Measurements from ENCODE around the gene UPF3A.

DNA sequence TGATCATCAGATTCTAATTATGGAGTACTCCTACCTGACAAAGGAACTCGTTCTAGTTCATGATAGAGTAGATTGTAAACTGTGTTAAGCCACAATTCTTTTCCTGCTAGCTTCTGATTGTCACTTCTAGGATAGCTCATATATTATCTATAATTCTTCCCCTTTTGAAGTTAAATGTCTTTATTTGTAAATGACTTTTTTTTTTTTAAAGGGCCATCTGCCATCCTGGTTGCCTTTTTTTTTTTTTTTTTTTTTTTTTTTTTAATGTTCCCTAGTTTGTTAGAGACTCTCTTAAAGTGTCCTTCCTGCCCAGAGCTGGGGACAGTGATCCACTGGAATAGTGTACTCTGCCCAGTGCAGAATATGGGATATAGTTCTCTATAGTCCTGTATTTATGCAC, 37.2 kb downstream of the UPF3A start:
- TF ChIP-seq RARB (CRISPR knock-in tag; IDR thresholded peaks at IDR 0.05) (no peak), ZFP30 (CRISPR knock-in tag; IDR thresholded peaks at IDR 0.05) (no peak), CSDC2 (CRISPR knock-in tag; IDR thresholded peaks at IDR 0.05) (no peak), OSR1 (CRISPR knock-in tag; IDR thresholded peaks at IDR 0.05) (no peak)
- TF ChIP-seq, protein P1, sequence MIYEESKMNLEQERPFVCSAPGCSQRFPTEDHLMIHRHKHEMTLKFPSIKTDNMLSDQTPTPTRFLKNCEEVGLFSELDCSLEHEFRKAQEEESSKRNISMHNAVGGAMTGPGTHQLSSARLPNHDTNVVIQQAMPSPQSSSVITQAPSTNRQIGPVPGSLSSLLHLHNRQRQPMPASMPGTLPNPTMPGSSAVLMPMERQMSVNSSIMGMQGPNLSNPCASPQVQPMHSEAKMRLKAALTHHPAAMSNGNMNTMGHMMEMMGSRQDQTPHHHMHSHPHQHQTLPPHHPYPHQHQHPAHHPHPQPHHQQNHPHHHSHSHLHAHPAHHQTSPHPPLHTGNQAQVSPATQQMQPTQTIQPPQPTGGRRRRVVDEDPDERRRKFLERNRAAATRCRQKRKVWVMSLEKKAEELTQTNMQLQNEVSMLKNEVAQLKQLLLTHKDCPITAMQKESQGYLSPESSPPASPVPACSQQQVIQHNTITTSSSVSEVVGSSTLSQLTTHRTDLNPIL (CRISPR knock-in tag; IDR thresholded peaks at IDR 0.05; ENCODE audit: low read depth): no peak
- TF ChIP-seq, protein P2, sequence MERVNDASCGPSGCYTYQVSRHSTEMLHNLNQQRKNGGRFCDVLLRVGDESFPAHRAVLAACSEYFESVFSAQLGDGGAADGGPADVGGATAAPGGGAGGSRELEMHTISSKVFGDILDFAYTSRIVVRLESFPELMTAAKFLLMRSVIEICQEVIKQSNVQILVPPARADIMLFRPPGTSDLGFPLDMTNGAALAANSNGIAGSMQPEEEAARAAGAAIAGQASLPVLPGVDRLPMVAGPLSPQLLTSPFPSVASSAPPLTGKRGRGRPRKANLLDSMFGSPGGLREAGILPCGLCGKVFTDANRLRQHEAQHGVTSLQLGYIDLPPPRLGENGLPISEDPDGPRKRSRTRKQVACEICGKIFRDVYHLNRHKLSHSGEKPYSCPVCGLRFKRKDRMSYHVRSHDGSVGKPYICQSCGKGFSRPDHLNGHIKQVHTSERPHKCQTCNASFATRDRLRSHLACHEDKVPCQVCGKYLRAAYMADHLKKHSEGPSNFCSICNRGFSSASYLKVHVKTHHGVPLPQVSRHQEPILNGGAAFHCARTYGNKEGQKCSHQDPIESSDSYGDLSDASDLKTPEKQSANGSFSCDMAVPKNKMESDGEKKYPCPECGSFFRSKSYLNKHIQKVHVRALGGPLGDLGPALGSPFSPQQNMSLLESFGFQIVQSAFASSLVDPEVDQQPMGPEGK (CRISPR knock-in tag; IDR thresholded peaks at IDR 0.05; ENCODE audit: borderline replicate concordance): no peak

All from SK-N-SH treated with all-trans-retinoic acid at 6 μM for 48 hours (cell line).